GM10266 (cell line): ENCODE data around the gene AGGF1.
"Not testable (repeated sequence)": the region's sequence is repeated elsewhere in the genome, so short reads cannot be mapped to it uniquely, and the experiment has no call there.

Source experiments
- DNase-seq: peaks from one replicate; pipeline ENCODE4 v3.0.0; 2012; ENCODE audit errors: extremely low spot score
- TF ChIP-seq, protein P1 (sequence below): IDR thresholded peaks from 2 replicates; pipeline ENCODE4 v1.5.1; 2012; ENCODE audit warnings: mild to moderate bottlenecking, low read depth; ENCODE audit not compliant: control insufficient read depth, insufficient read depth; ENCODE audit errors: missing control alignments

Gene AGGF1, protein sequence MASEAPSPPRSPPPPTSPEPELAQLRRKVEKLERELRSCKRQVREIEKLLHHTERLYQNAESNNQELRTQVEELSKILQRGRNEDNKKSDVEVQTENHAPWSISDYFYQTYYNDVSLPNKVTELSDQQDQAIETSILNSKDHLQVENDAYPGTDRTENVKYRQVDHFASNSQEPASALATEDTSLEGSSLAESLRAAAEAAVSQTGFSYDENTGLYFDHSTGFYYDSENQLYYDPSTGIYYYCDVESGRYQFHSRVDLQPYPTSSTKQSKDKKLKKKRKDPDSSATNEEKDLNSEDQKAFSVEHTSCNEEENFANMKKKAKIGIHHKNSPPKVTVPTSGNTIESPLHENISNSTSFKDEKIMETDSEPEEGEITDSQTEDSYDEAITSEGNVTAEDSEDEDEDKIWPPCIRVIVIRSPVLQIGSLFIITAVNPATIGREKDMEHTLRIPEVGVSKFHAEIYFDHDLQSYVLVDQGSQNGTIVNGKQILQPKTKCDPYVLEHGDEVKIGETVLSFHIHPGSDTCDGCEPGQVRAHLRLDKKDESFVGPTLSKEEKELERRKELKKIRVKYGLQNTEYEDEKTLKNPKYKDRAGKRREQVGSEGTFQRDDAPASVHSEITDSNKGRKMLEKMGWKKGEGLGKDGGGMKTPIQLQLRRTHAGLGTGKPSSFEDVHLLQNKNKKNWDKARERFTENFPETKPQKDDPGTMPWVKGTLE

DNA sequence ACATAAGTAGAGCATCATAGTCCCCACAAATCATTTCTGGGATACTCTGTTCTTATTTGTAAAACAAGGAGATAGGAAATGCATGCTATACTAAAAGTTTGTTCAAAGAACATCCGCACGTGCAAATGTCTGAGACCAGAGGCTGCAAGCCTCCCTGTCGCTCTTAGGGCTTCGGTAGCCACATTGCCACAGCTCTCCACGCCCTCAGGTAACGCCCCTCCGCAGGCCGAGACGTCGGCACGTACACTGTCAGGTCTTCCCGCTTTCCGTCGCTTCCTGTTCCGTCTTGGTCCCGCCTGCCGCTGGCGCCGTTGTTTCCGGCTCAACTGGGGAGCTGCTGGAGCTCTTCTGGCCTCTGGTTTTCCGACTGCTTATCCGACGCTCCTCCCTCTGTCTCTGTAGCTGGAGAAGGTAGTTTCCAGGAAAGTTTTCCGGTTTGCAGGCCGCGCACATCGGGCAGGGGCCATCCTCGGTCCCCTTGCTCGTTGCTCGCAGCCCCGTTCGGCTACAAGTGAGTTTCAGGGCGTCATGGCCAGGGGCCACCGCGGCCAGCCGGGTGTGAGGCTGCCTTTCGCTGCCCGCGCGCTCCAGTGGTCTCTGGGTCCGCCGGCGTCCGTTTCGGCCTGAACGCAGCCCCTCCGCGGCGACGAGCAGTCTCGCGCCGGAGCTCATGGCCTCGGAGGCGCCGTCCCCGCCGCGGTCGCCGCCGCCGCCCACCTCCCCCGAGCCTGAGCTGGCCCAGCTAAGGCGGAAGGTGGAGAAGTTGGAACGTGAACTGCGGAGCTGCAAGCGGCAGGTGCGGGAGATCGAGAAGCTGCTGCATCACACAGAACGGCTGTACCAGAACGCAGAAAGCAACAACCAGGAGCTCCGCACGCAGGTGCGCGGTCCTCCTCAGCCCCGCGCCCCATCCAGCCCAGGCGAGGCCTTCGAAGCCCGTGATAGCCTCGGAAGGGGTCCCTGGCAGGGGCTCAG, at the start of gene AGGF1:
AGGF1 (plus strand) TSS at position 308 of the 975 bp plus-strand sequence; CDS start at position 671, 363 bp downstream.
- DNase-seq = peak; percentile 94

GRCh38 chr5:76980518-76981144, 49.6 kb upstream of the AGGF1 start:
- TF ChIP-seq, protein P1, sequence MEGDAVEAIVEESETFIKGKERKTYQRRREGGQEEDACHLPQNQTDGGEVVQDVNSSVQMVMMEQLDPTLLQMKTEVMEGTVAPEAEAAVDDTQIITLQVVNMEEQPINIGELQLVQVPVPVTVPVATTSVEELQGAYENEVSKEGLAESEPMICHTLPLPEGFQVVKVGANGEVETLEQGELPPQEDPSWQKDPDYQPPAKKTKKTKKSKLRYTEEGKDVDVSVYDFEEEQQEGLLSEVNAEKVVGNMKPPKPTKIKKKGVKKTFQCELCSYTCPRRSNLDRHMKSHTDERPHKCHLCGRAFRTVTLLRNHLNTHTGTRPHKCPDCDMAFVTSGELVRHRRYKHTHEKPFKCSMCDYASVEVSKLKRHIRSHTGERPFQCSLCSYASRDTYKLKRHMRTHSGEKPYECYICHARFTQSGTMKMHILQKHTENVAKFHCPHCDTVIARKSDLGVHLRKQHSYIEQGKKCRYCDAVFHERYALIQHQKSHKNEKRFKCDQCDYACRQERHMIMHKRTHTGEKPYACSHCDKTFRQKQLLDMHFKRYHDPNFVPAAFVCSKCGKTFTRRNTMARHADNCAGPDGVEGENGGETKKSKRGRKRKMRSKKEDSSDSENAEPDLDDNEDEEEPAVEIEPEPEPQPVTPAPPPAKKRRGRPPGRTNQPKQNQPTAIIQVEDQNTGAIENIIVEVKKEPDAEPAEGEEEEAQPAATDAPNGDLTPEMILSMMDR = no peak
- no peak for DNase-seq

More for the DNA sequence above, at the start of gene AGGF1:
- TF ChIP-seq, protein P1 = no peak

DNA sequence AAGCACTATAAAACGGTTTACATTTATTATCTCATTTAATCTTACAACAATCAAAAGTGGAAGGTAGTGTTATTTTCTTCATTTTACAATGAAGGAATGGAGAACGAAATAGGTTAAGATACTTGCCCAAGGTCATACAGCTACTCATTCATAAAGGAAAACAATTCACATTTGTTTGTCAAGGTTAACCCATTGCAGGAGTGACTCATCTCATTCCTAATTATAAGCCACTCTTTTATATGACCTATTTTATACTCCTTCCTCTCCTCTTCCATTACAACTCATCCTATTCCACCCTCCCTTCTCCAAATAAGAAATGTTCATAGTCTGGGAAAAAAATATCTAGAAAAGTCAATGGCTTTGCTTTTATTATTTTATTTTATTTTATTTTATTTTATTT, 47.8 kb upstream of the AGGF1 start:
- DNase-seq = no peak
- TF ChIP-seq, protein P1 = no peak

- TF ChIP-seq, protein P1 = no peak
- DNase-seq = no peak
Observed at GRCh38 chr5:76983468-76983867, 46.7 kb upstream of the AGGF1 start.

DNA sequence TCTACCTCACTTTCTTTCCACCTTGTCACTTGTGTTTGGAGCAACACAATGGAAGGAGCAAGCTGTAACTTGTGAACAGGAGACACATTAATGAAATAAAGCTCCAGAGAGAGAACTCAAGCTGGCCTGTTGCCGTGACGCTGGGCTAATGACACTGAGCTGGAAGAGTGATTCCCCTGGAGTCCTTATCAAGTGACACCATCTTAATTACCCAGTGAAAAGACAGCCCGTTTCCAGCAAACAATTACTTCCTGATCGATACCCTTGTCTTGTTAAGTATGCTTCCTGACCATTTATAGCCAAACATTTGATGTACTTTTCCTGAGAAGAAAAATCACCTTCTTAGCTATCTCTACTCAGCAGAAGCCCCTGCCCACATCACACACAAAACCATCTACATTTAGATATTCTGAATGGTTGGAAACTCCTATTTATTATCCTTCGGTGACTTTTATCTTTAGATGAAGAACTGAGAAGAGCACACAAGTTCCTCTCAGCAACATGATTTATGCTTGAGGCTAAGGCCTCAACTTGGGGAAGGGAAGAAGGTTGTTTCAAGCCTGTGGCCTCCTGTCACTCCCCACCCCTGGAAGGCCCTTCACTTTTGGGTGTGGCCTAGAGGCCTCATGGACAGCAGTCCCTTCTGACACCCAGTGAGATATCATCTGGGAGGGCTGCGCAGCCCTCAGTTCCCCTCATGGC, 43.2 kb upstream of the AGGF1 start:
- TF ChIP-seq, protein P1 = no peak

DNA sequence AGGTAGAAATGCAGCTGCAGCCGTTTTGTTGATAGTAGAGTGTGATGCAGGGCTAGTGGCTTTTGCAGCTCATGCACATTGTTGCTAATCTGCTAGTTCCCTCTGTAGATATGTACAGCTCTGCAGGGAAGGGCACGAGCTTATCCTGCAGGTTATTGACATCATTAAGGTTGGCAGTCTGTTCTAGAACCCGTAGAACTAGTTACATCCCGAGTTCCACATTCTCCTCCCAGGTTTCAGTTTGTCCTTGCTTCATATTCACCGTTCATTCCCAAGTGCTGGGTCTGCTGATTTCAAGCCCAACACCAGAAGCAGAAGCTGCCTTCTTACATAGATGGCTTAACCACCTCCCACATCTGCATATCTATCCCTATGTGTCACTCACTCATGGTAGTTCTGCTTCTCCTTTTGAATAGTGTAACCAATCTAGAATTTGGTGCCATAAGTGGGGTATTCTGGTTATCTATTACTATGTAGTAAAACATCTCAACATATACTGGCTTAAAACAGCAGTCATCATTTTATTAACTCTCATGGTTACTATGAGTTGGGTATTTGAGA, 39.2 kb upstream of the AGGF1 start:
- DNase-seq = no peak
- TF ChIP-seq, protein P1 = no peak

More for the DNA sequence above, 43.2 kb upstream of the AGGF1 start:
- no peak for DNase-seq

- not testable (repeated sequence) for DNase-seq
Observed at GRCh38 chr5:76993436-76993835, 36.8 kb upstream of the AGGF1 start.
